NCI-H1436 (cell line): ENCODE data around the gene STT3B.

Experiments
- DNase-seq: peaks from one replicate; lab custom pipeline; 2025; lab: John Stamatoyannopoulos, UW

Gene STT3B

DNA sequence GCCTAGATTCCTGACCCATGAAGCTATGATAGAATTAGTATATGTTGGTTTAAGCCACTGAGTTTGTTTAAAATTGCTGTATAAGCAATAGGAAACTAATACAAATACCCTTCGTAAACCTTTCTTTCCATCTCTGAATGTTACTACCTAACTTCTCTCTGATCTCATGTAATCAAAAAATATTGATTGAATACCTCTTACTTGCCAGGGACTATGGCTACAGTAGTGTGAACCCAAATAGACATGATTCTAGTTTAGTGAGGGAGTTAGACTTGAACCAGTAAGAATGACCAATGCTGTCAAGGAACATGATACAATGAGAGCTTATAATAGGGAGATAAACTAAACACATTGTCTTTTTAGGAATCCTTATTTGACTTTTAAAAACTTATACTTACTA lies 19.4 kb downstream of the STT3B start:
- no peak for DNase-seq

DNA sequence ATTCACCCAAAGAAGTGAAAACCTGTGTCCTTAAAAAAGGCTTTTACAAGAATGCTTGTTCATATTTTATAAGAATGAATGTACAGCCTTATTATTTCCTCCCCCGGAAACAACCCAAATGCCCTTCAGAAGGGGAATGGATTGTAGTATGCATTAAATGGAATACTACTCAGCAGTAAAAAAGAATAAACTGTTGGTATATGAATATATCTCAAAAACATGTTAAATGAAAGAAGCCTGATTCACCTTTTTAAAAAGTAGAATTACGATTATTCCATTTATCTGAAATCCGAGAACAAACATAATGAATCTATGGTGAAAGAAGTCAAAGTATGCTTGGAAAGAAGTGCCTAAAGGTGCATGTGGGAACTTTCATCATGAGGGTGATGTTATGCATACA lies 20.5 kb downstream of the STT3B start:
- DNase-seq, result no peak

DNA sequence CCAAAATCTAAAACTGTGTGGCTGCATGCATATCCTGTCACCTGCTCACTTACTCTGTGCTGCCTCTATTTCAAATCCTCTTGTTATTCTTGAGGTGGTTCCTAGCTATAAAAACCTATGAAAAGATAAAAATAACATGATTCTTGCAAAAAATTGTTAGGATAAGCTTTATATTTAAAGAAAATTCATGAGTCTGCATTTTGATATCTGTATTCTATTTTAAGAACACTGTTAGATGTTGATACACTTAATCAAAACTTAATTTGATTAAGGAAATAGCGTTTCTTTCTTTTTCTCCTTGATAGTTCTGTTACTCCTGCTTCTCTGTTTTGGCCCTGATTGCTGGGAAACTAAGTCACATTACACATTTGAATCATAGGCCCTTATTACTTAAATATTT lies 22.5 kb downstream of the STT3B start:
- no peak for DNase-seq

DNA sequence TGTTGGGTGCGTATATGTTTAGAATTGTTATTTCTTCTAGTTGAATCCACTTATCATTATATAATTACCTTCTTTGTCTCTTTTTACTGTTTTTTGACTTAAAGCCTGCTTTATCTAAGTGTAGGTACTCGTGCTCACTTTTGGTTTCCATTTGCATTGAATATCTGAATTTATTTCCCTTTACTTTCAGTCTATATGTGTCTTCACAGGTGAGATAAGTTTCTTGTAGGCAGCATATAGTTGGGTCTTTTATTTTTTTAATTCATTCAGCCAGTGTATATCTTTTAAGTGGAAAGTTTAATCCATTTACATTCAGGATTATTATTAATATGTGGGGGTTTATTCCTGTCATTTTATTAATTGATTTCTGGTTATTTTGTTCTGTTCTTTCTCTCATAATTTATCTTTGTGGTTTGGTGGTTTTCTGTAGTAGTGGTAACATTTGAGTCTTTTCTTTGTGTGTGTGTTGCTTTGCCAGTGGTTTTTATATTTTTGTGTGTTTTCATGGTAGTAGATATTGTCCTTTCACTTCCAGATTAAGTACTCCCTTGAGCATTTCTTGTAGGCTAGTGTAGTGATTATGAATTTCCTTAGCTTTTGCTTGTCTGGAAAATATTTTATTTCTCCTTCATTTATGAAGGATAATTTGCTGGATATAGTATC lies 27.3 kb downstream of the STT3B start:
- no peak for DNase-seq

DNA sequence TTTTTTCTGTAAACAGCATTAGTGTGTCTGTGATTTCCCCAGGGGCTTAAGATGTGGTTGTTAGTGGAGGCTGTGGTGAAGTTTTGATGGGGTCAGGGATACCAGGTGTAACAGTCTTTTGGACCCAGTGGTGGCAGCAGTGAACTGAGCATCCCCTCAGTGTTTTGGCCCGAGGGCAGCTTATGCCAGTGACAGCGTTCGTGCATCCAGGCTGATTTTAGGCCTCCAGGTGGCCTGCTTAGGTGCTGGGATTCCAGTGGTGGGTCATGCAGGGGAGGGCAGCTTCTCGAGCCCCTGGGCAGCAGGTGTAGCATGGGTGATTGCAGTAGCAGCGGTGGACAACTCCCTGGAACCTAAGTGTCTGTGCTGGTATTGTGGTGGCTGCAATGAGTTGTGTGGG lies 29.2 kb downstream of the STT3B start:
- DNase-seq, result no peak

DNA sequence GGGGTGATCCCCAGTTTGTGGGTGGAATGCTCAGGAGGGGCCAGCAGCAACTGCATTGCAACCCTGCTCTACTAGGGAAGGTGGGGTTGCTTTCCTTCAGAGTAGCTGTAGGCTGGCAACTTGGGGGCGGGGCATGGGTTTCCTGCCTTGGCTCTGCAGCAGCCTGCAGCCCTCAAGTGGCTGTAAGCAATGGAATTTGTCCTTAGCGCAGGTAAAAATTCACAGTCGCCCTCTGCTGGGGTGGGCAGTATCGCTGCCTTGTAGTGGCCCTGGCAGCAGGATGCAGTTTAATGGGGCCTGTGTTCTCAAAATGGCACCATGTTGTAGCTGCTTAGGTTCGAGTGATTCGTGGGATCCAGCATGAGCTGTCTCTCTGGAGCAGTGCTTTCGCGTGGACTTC lies 29.8 kb downstream of the STT3B start:
- no peak for DNase-seq

DNA sequence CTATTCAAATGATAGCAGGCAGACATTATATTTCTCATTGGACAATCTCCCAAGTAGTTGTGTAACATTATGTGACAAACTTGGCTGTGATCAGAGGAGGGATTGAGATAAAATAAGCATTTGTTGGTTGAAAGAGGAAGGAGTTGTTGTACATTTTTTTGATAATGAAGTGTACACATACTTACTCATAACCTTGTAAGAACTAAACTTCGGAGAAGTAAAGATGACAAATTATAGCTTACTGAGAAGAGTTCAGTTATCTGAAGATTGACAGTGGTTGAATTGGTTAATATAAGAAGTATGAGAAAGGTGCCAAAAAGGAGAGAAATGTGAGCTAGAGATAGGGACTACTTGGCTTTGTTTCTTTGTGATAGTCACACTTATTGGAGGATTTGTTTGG lies 32.6 kb downstream of the STT3B start:
- no peak for DNase-seq

DNA sequence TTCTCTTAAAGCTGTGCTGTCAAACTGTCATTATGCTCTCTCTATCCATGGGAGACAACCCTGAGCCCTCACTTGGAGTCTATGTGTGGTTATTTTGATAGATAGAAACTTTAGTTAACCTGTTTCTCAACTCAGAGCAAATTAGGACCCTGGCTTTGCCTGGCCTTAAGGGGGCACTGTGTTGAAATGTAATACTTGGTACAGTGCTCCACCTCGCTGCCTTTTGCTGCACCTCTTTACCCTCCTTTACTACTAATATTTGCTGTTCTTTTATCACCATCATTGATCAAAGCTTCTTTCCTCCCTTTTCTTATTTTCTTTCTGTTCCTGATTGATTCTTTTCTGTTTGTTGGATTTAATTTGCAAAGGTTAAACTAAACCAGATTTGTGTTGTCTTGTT lies 34.3 kb downstream of the STT3B start:
- DNase-seq, result no peak

DNA sequence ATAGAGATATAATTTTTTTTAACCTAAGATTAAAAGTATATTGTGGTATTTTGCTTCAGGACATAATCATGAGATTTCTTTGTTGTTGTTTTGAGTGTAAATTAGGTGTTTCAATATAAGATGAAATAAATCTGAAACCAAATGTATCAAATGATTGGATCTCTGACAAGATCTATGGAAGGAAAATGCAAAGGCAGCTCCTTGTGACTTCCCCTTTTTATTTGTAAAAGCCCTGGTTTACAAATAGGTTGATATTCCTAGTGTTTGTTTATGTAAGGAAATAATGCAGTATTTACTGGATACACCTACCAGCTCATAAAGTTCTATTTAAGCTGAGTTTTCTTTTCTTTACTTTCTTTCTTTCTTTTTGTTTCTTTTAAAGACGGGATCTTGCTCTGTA lies 35.9 kb downstream of the STT3B start:
- no peak for DNase-seq

DNA sequence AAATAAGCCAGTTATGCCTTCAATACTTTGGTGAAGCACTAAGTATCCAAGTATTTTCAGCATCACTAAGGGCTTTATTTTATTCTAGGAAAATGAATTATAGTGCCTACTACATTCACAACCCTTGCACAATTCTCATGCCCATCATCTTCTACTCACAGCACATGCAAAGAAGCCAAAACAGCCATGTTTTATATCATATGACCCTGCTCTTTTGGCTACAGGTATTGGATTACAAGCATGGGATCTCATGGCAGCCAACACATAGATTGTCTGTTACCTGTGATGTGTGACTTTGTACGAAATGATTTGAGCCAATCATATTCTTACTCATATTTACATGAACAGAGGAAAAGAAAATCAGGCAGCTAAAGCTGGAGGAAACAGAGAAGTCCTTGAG lies 38.6 kb downstream of the STT3B start:
- no peak for DNase-seq

DNA sequence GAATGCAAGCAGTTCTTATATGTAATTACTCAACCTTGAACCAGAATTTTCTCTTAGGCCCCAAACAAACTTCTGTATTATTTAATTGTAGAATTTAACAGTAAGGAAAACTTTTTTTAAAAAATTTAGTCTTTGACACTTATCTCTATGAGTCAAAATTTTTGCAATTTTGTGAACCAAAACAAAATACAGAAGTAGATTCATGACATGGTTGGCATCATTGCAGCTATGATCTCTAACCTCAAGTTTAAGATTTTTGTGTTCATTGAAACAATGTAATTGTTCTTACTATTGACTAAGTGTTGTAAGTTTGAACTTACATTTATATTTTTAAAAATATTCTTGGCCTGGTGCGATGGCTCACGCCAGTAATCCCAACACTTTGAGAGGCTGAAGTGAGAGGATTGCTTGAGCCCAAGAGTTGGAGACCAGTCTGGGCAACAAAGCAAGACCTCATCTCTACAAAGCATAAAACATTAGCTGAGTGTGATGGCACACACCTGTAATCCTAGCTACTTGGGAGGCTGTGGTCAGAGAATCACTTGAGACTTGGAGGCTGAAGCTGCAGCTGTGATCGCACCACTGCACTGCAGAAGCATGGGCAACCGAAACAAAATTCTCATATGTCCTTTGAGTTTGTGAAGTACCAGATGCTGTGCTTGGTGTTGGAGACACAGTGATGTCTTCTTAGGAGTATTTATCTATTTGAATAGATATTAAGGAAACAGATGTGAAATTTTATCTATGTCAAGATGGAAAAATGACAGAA lies 39.7 kb downstream of the STT3B start:
- DNase-seq, result no peak

DNA sequence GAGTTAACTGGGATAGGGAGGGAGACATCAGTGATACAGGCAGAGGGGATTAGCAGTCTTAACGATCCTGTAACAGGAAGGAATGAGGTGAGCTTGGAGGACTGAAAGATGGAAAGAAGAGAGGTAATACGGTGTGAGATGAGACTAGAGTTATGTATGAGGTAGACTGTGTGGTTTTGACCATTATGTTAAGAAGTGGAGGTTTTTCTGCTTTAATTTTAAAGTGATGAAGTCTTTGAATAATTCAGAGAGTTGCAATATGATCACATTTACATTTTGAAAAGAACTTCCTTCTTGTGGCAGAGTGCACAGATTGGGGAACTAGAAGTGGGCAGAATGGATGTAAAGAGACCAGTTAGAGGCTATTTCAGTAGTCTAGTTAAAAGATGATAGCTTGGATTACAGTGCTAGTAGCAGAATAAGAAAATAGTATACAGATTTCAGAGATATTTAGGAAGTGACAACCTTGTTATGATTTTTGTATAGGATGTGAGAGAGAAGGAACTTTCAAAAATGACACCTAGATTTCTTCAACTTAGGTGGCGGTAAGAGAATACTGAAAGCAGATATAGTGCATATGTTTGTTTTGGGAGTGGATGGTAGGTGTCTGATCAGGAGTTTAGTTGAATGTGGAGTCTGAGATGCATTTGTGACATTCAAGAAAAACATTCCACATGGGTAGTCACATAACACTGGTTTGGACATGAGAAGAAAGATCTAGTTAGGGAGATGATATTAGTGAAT lies 40.5 kb downstream of the STT3B start:
- DNase-seq, result no peak

DNA sequence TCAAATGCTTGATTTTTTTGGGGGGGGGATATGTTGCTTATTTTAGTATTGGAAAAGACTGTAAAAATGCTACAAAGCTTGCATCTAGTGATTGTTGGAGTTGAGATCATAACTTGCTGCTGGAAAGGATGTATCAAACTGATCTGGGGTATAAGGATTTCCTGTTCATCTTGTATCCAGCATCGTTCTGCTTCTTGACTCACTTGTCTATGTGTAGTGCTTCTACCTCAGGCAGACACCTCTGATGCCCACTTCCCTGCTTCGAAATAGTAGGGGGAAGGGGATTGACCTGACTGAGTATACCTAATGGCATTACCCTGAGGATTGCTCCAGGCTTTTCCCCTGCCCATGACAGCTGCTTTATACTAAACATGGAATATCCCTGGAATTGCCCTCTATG lies 42.7 kb downstream of the STT3B start:
- DNase-seq, result no peak

DNA sequence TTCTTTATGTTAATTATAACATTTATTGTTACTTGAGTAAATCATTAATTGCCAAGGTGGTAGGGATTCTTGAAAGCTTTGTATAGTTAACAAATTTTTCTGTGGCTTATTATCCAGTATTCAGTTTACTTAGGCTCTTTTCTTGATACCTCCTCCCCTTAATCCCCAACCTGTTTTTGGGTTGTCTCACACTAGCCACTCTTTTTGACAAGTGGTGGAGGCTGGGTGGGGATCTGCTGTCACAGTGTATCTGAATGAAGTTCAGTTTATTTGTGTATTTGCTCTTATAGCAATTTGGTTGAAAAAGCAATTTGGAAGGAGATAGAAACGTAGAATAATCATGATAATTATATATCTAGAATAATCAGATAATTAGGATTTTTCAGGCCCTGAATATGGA lies 43.8 kb downstream of the STT3B start:
- DNase-seq, result no peak

DNA sequence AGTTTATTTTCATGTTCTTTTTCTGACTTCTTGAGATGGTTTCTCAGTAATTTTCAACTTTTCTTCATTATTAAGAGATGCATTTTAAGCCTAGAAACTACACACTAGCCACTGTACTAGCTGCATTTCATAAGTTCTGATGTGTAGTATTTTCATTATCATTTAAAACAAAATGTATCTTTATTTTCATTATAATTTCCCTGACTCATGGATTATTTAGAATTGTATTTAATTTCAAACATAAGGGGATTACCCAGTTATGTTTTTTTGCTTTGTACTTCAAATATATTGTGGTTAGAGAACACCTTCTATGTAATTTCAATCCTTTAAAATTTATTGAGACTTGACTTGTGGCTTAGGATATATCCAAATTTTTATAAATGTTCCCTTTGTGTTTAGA lies 44.5 kb downstream of the STT3B start:
- DNase-seq, result no peak

DNA sequence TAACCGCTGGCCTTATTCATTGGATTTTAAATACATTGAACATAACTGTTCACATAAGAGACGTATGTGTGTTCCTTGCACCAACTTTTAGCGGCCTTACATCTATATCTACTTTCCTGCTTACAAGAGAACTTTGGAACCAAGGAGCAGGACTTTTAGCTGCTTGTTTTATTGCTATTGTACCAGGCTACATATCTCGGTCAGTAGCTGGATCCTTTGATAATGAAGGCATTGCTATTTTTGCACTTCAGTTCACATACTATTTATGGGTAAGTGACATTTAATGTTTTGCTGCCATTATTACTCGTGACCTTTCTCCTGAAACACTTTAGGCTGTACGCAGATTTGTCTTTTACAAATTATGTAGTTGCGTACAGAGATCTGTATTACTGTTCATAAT lies 47.1 kb downstream of the STT3B start:
- no peak for DNase-seq

DNA sequence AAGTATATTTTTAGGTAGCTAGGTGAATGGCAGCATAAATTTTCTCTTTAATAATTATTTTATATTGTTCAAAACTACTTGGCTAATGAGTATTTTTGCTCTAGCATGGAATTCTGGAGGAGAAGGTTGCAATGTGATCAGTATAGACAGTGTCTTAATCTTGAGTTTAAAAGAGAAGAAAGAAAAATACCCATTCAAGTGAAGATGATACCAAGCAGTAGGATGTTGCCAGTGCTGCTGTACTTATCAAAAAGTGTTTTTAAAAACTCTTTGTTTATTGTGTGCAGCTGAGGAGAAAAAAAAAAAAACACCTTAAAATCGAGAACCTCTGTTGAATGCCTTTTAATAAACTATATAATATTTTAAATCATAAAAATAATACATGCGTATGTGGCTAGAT lies 47.9 kb downstream of the STT3B start:
- DNase-seq, result no peak

DNA sequence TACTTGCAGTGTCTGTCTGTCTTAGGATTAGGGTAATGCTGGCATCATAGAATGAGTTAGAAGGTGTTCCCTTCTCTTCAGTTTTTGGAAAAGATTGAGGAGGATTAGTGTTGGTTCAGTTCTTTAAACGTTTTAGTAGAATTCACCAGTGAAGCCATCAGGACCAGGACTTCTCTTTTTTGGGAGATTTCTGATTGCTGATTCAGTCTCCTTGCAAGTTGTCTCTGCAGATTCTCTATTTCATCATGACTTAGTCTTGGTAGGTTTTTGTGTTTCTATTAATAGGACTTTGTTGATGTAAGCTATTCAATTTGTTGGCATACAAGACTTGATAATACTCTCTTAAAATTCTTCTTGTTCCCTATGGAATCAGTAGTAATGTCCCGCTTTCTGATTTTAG lies 48.9 kb downstream of the STT3B start:
- DNase-seq, result no peak

DNA sequence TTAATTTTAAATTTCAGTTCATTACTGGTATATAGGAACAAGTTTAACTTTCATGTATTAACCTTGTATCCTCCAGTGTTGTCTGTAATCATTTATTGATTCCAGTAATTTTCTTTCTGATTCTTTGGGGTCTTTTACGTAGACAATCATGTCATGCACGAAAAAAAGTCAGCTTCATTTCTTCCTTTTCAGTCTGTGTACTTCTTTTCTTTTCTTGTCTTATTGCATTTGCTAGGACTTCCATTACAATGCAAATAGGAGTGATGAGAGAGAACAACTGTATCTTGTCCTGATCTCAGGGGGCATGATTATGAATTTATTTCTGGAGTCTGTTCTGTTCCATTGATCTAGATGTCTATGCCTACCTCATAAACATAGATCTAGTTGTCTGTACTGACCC lies 56.5 kb downstream of the STT3B start:
- DNase-seq, result no peak

DNA sequence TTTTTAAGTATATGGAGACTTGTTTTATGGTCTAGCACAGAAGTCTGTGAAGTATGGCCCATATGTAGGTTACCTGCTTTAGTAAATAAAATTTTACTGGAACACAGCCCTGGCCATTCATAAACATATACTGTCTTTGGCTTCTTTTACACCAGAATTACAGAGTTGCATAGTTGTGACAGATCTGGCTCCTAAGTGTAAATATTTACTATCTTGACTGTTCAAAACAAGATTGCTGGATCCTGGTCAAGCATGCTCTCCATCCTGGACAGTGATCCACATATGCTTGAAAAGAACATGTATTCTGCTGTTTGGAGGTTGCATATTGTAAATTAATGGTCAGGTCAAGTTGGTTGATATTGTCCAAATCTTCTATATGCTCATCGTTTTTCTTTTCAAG lies 57.9 kb downstream of the STT3B start:
- no peak for DNase-seq

DNA sequence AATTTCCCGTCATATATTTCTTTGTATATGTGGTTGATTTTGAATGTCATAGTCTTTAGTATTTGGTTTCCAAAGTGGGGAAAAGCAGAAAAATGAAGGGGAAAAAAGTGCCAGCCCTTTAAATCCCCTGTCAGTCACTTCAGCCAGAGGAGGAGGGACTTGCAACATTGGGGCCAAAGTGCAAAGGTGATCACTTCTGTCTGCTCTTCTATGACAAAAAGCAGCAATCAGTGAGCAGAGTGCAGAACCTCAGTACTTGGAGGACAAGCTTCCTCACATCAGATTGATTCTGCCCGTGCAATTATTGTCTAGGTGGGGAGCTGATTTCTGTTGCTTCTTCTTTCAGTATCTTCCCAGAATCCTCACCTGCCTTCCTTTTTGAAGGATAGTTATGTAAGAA lies 60.0 kb downstream of the STT3B start:
- DNase-seq, result no peak

DNA sequence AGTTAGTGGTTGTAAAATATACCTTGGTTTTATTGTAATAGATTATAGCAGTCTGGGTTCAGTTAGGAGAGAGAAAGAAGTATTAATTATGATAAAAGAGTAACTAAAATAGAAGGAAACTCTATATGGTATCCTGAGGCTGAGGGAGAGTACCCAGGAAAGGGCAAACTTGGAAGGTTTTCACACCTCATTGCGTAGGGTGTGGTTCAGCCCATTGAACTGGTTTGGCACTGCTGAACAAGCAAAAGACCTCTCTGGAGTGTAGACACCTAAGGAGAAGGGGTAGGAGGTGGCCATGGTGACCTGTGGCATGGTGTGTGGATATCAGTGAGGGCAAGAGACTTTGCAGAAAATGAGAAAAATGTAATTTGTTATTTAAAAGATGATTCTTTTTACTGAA lies 63.5 kb downstream of the STT3B start:
- no peak for DNase-seq

DNA sequence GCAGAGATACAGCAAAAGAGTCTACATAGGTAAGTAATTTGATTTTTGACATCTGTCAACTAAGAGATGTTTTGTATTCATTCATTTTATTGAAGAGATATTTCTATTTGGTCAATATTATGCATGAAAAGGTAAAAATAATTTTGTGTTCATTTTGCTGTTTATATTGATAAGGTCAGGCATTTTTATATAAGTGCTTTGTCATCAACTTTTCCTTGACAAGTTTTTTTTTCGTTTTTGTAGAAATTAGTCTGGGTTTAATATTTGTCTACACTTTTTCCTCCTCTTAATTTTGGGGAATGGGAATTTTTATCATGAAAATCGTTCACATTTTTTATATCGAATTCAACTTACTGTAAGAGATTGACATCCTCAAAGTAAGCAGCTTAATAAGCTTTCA lies 67.7 kb downstream of the STT3B start:
- DNase-seq, result no peak
